ENCODE results near the gene FAM107B.

Gene FAM107B

GRCh38 chr10:14820010-14820774, 45.5 kb upstream of the FAM107B start:
- TF ChIP-seq, protein P1, sequence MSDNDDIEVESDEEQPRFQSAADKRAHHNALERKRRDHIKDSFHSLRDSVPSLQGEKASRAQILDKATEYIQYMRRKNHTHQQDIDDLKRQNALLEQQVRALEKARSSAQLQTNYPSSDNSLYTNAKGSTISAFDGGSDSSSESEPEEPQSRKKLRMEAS (IDR thresholded peaks at IDR 0.05), result no peak
- TF ChIP-seq YY1 (IDR thresholded peaks at IDR 0.05; ENCODE audit: low read depth) (no peak), REST (IDR thresholded peaks at IDR 0.05; ENCODE audit: low read depth) (no peak), EGR1 (IDR thresholded peaks at IDR 0.05) (no peak), FOXM1 (IDR thresholded peaks at IDR 0.05; ENCODE audit: borderline replicate concordance, low read depth) (no peak), EP300 (IDR thresholded peaks at IDR 0.05; ENCODE audit: borderline replicate concordance) (no peak), CEBPB (IDR thresholded peaks at IDR 0.05) (no peak), NFIC (IDR thresholded peaks at IDR 0.05) (no peak), TEAD4 (IDR thresholded peaks at IDR 0.05) (no peak), TCF12 (IDR thresholded peaks at IDR 0.05; ENCODE audit: low read depth) (no peak), USF1 (IDR thresholded peaks at IDR 0.05) (no peak), CREB1 (IDR thresholded peaks at IDR 0.05; ENCODE audit: low read depth) (no peak), TAF1 (IDR thresholded peaks at IDR 0.05; ENCODE audit: low read depth) (no peak), ZBTB7A (IDR thresholded peaks at IDR 0.05; ENCODE audit: low read depth) (no peak), RAD21 (IDR thresholded peaks at IDR 0.05; ENCODE audit: low read depth) (no peak)

DNA sequence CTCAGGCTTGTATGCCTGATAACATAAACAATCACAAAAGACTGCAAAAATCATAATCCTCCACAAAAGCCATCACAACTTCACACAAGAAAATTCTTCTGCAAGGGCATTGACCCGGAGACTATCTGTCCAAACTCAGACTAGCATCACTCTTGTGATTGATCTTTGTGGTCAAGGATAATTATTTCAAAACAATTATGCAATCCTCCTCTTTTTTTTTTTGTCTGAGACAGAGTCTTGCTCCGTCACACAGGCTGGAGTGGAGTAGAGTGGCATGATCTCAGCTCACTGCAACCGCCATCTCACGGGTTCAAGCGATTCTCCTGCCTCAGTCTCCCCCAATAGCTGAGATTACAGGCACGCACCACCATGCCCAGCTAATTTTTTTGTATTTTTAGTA, 41.0 kb upstream of the FAM107B start:
- TF ChIP-seq ZBTB7A (IDR thresholded peaks at IDR 0.05; ENCODE audit: low read depth), result no peak
- no peak for TF ChIP-seq TCF12 (IDR thresholded peaks at IDR 0.05; ENCODE audit: low read depth)
- TF ChIP-seq USF1 (IDR thresholded peaks at IDR 0.05), result no peak
- TF ChIP-seq FOXM1 (IDR thresholded peaks at IDR 0.05; ENCODE audit: borderline replicate concordance, low read depth), result no peak
- TF ChIP-seq, protein P1 (IDR thresholded peaks at IDR 0.05), result no peak
- TF ChIP-seq EP300 (IDR thresholded peaks at IDR 0.05; ENCODE audit: borderline replicate concordance), result no peak
- TF ChIP-seq CEBPB (IDR thresholded peaks at IDR 0.05), result no peak

DNA sequence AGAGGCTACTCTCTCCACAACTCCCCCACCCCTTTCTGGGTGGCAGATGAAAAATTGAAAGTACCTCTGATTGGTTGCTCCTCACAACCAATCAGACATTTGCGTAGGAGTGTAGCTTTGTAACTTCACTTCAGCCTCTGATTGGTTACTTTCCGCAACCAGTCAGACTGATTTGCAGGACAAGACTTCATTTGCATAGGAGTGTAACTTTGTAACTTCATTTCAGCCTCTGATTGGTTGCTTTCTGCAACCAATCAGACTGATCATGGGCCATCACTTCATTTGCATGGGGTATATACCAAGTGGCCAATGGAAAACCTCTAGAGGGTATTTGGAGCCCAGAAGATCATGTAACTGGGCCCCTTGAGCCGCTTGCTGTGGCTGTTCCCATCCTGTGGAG, 37.6 kb upstream of the FAM107B start:
- TF ChIP-seq NFIC (IDR thresholded peaks at IDR 0.05) (no peak), TEAD4 (IDR thresholded peaks at IDR 0.05) (no peak), YY1 (IDR thresholded peaks at IDR 0.05; ENCODE audit: low read depth) (no peak), ZBTB7A (IDR thresholded peaks at IDR 0.05; ENCODE audit: low read depth) (no peak)

DNA sequence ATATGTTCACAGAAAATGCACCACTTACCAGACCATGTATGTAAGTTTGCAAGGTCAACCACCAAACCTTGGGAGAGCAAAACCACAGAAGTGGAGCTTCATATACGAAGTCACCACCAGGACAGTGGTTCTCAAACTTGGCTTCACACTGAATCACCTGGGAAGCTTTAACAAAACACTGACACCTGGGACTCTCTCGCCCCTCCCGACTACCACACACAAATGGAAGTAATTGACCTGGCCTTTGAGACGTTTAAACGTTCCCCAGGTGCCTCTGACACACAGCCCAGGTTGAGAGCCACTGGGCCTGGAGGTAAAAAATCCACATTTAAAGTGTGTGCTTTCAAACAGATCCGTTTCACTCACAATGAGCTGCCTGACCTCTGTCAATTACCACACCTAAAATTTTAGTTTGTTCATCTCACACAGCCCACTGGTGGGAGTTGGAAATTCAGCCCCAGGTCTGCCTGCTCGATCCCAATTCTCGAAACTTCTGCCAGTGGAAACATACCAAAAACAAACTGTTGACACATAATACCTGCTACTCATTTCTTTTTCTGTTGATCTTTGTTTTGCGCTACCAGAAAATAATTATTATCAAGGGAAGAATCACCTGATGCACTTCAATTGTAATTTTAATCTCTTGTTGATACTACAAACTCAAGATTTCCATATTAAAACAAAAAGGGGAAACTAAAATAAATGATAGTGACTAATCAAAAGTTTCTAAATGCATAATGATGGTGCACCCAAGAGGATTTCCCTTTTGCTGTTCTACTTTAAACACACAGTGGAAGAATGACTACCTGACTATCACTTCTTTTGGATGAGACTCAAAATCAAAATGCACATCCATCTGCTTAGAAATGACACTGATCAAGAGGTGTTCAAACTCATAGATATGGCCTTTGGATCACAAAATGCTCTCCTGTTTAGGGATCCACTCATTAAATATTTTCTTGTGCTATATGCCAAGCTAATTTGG, 36.6 kb upstream of the FAM107B start:
- TF ChIP-seq RAD21 (IDR thresholded peaks at IDR 0.05; ENCODE audit: low read depth) (no peak), EGR1 (IDR thresholded peaks at IDR 0.05) (no peak), TEAD4 (IDR thresholded peaks at IDR 0.05) (no peak), TCF12 (IDR thresholded peaks at IDR 0.05; ENCODE audit: low read depth) (no peak), EP300 (IDR thresholded peaks at IDR 0.05; ENCODE audit: borderline replicate concordance) (no peak), FOXM1 (IDR thresholded peaks at IDR 0.05; ENCODE audit: borderline replicate concordance, low read depth) (no peak), USF1 (IDR thresholded peaks at IDR 0.05) (no peak), ZBTB7A (IDR thresholded peaks at IDR 0.05; ENCODE audit: low read depth) (no peak), NFIC (IDR thresholded peaks at IDR 0.05) (no peak), CREB1 (IDR thresholded peaks at IDR 0.05; ENCODE audit: low read depth) (no peak), TAF1 (IDR thresholded peaks at IDR 0.05; ENCODE audit: low read depth) (no peak), REST (IDR thresholded peaks at IDR 0.05; ENCODE audit: low read depth) (no peak)
- TF ChIP-seq, protein P1 (IDR thresholded peaks at IDR 0.05), result no peak
